OCI-M2 (cell line): Measurements from ENCODE around the gene MARK4.
"Not testable (repeated sequence)": the region's sequence is repeated elsewhere in the genome, so short reads cannot be mapped to it uniquely, and the experiment has no call there.

Experiments
- DNase-seq: peaks from one replicate; lab custom pipeline; 2025; ENCODE audit not compliant: unreplicated experiment; lab: John Stamatoyannopoulos, UW

MARK4 gene

DNA sequence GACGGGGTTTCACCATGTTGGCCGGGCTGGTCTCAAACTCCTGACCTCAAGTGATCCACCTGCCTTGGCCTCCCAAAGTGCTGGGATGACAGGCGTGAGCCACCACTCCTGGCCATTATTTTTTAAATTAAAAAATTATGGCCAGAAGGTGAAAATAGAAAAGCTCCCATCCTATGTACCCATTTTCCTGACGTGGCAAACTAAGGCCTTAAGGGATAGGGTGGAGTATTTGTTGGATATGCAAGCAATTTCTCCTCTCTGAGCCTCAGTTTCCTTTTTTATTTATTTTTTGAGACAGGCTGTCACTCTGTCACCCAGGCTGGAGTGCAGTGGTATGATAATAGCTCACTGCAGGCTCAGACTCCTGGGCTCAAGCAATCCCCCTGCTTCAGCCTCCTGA is 83.8 kb downstream of the MARK4 start:
- not testable (repeated sequence) for DNase-seq

DNA sequence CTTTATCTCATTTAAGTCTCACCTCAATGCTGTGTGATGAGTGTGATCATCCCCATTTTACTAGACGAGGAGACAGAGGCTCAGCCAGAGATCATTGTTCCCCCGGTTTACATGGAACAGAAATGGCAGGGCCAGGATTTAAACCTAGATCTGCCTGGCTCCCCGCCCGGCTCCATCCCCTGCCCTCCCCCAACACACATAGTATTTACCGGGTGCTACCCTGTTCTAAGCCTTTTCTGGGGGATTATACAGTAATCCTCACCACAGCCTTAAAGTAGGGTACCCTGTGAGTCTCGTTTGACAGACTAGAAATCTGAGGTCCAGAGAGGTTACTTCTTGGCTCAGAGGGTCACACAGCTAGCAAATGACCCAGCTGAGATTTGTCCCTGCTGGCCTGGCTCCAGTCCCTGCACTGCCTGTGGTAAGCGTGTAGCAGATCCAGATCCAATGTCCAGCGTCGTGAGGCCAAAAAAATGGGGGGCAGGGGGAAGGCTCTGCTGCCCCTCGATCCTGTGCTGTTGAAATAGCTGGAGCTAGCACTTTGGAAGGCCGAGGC is 85.7 kb downstream of the MARK4 start:
- no peak for DNase-seq

DNA sequence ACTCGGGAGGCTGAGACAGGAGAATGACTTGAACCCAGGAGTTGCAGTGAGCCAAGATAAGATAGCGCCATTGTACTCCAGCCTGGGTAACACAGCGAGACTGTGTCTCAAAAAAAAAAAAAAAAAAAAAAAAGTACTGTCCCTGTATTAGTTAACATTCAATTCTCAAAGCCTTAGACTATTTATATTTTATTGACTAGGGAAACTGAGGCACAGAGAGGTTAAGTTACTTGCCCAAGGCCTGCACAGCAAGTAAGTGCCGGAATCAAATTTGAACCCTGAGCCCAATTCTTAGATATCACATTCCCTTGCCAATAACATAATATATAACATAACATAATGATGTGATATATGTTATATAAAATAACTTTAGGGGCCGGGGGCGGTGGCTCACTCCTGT is 88.6 kb downstream of the MARK4 start:
- no peak for DNase-seq

DNA sequence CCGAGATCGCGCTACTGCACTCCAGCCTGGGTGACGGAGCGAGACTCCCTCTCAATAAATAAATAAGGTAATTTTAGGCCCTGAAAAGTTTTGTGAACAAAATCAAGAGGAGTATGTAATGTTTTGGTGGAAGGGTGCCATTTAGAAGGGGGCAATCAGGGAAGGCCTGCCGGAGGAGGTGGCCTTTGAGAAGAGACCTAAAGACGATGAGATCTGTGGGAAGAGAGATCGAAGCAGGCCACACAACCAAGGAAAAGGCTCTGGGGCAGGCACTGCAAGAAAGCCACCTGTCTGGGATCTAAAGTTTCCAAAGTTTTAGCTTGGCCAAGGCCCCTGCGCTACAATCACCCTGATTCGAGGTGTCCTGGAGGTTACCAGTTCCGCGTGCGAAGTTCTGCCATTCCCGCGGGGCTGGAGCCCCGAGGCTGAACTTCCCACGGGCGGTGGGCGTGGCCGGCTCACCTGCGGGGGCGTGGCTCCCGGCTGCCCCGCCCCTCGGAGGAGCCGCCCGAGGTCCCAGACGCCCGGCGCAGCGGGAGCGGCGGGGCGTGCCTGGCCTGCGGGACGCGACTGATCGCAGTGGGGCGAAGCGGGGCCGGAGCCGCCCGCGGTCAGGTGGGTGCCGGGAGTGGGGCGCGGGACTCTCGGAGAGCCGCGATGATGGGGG is 89.3 kb downstream of the MARK4 start, which contains the start of gene KLC3:
Gene KLC3, plus strand, starts transcription at position 519 of the 667 bp plus-strand sequence. CDS start 4,792 bp downstream, outside the sequence.
- no peak for DNase-seq

DNA sequence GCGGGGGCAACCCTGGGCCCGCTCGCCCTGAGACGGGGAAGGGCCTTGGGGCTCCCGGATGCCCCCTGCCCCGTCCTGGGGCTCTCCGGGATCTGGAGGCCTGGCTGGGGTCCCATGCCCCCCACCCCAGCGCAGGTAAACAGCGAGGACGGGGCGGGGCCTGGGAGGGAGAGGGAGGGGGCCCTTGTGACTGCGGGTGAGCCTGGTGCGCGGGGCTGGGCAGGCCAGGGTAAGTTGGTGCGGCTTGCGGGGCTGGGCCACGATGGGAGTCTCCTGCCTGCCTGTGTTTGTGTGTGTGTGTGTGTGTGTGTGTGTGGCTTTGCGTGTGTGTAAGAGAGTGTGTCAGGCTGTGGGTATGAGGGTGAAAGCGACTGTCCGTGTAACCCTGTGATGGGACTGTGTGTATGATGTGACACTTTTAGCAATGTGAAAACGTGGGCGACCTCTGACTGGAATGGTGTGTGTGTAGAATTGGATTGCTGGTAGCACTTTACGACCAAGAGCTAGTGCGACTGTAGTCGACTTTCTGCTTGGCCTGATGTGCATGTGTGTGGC is 89.9 kb downstream of the MARK4 start:
- DNase-seq: no peak

DNA sequence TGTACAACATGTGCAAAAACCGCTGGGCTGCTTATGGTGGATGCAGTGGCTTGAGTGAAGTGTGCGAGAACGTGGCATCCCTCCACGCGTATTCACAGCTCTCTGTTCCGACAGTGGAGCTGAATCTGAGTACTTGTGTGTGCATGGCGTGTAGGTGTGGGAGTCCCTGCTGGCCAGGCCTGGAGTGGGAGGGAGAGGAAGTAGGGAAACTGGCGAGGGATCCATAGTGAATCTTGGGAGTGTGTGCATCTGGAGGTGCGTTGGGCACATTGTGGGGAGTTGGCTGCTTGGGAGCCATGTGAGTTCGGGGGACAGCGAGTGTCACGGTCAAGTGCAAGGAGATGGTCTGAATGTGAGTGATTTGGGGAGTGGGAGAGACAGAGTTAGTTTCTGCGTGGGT is 91.8 kb downstream of the MARK4 start:
- DNase-seq: no peak

DNA sequence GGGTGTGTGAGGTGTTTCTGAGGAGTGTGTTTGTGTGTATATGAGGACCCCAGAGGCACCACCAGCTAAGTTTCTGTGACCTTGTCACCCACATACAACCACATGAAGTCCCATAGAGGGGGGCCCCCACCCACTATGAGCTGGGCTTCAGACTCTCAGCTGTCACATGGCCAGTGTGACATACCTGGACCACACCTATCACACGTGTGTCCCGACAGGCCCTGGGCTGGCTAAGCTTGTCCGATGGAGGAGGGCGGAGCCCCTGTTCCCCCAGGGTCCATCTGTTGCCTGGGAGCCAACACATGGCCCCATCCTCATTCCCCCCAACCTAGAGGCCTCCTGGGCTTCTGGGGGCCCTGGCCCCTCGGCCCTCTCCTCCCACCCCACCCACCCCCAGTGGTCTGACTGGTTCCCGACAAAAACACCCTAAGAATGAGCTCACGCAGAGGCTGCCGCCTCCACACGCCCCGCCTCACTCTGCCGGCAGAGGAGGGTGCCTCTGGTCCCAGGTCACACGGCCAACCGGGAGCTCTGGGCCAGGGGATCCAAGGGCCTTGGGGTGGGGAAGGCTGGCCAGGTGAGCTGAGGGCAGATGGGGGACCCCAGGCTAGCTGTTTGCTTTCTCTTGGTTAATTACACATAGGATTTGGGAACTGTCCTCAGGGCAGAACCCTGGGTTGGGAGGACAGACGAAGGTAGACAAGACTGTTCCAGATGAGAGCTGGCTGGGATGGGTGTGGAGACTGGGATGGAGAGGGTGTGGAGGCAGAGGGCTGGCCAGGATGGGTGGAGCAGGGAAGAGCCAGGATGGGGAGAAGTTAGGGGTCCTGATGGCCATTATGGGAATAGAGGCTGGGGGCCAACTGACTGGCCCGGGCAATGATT is 93.8 kb downstream of the MARK4 start:
- DNase-seq: no peak

DNA sequence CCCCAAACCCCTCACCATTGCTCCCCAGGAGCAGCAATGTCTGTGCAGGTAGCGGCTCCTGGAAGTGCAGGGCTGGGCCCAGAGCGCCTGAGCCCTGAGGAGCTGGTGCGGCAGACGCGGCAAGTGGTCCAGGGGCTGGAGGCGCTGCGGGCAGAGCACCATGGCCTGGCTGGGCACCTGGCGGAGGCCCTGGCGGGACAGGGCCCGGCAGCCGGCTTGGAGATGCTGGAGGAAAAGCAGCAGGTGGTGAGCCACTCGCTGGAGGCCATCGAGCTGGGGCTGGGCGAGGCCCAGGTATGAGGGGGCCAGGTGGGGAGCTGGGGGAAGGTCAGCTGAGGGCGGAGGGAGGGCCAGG is 94.4 kb downstream of the MARK4 start:
- DNase-seq: no peak

DNA sequence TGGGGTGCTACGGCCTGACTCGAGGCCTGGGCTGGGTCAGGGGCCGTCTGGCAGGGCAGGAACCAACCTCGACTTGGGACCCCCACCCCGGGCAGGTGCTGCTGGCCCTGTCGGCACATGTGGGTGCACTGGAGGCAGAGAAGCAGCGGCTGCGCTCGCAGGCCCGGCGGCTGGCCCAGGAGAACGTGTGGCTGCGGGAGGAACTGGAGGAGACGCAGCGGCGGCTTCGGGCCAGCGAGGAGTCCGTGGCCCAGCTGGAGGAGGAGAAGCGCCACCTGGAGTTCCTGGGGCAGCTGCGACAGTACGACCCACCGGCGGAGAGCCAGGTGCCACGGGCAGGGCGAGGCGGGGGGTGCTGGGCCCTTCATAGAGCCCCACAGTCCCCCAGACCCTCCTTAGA is 95.4 kb downstream of the MARK4 start:
- DNase-seq: no peak

DNA sequence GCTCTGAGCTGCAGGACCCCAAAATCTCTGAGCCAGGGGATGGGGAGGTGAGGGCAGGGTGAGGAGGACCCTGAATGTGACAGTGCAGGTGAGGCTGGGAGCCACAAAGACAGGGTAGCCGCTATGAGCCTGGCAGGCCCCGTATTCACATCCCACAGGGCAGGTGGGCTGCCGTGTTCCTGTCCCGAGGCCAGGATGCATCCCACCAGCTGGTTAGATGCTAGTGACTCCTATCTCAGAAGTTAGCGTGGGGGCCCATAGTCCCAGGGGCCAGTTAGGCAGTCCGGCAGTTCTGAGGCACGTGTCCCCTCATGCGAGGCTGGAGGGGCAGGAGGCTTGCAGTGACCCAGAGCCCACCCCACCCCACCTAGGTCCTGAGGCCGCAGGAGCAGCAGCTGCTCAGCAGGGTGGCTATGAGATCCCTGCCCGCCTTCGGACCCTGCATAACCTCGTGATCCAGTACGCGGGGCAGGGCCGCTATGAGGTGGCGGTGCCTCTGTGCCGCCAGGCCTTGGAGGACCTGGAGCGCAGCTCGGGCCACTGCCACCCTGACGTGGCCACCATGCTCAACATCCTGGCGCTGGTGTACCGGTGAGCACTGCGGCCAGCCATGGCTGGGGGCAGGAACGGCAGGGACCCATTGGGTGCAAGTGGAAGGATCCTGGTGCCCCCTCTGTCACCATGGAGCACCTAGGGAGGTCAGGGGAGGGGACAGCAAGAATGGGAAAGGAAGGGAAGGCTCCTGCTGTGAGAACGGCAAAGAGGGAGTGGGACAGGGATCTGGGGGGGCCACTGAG is 96.7 kb downstream of the MARK4 start:
- DNase-seq: no peak

DNA sequence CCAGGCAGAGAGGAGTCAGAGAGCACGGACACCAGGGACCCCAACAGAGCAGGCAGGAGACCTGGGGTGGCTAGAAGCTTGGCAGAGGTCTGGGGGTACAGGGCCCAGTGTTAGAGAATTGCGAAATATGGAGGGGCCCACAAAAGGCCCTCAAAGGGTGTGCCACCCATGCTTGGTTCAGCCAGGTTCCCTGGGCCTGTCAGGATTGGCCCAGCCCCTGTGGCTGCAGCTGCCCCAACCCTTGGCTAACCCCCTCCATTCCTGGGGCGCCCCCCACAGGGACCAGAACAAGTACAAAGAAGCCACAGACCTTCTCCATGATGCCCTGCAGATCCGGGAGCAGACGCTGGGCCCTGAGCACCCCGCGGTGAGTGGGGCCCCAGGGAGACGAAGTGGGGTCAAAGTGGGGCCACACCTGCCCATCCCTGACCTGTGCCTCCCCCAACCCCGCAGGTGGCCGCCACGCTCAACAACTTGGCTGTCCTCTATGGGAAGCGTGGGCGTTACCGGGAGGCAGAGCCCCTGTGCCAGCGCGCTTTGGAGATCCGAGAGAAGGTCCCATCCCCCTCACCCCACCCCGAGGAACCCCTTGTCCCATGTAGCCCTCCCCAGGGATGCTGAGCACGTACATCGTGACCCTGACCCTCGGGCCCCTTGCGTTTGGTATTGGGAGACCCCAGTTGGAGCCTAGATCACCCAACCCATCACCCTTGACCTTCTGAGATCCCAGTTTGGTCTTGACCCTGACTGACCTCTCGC is 97.5 kb downstream of the MARK4 start:
- DNase-seq: no peak

DNA sequence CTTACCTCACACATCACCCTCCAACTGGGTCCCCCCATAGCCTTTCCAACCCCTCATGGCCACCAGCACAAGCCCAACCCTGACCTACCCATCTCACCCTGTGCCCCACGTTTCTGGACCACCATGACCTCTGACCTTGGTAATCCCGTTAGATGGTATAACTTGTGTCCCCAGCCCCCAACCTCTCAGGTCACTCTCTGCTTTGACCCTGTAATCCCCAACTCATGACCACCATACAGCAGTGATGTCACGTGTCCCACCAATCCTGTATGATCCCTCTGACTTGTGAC is 98.0 kb downstream of the MARK4 start:
- no peak for DNase-seq

DNA sequence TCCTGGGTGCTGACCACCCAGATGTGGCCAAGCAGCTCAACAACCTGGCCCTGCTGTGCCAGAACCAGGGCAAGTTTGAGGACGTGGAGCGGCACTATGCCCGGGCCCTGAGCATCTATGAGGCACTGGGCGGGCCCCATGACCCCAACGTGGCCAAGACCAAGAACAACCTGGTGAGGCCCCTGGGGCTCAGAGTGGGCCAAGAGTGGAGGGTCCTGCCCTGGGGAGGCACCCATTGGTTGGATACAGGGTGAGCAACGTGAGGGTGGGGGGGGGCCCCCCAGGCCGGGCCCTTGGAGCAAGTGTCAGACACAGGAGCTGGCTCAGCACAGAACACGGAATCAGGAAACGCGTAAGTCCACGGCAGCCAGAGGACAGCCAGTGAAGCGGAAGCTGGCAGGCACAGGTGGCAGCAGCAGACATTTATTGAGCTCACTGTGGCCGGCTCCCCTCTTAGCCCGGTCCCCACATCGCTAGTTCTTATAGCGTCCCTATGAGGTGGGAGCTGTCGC is 98.4 kb downstream of the MARK4 start:
- DNase-seq: no peak

DNA sequence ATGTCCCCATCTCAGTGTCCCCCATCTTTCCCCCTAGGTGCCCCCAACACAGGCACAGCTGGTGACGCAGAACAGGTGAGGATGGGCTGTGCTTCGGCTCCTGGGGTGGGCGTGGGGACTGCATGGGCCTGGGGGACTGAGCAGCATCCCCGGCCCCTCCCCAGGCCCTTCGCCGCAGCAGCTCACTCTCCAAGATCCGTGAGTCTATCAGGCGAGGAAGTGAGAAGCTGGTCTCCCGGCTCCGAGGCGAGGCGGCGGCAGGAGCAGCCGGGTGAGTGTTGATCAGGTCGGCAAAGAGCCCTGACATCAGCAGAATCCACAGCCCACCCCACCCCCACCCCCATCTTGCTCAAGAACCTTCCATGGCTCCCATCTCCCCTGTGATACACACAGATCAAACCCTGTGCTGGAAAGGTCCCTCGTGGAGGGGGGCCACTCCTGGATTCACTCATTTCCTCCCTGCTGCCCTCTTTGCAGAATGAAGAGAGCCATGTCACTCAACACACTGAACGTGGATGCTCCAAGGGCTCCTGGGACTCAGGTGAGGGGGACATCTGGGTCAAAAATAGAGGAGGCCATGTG is 99.5 kb downstream of the MARK4 start:
- no peak for DNase-seq

DNA sequence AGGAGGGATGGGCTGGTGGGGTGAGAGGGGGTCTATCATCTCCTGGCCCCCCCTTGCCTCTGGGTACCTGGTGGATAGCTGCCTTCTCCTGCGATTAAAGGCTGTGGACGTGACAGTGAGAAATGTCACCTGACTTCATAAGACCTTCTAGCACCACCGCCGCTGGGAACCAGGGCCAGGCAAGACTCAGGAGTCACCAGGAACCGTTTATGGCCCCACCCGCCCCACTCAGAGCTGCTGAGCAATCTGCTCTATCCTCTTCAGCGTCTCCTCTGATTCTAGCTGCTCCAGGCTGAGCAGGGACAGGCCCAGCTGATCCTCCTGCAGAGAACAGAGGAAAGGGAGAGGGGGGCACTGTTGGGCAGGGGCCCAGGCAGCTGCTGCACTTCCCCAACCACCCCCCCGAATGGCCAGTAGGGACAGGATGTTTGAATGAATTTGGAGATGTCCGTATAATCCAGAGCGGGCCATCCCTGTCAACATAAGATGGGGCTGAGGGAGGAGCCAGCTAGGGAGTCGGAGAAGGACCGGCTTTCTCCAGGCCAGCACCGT is 100.4 kb downstream of the MARK4 start:
- no peak for DNase-seq

DNA sequence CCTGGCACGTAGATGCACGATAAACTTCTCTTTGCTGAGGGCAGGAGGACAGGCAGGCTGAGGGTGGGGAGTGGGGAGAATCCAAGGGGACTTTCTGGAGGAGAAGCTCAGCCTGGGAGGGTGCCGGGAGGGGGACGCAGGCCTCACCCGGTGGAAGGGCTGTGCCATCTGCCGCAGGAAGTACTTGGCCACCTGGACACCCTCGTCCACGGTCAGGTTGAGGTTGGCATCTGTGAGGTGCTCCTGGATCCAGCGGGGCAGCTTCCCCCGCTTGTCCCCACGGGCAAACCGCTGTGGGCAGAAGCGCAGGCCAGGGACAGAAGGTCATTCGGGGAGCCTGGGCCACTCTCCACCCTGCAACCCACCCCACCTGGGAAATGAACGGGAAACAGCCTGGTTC is 101.0 kb downstream of the MARK4 start:
- no peak for DNase-seq

DNA sequence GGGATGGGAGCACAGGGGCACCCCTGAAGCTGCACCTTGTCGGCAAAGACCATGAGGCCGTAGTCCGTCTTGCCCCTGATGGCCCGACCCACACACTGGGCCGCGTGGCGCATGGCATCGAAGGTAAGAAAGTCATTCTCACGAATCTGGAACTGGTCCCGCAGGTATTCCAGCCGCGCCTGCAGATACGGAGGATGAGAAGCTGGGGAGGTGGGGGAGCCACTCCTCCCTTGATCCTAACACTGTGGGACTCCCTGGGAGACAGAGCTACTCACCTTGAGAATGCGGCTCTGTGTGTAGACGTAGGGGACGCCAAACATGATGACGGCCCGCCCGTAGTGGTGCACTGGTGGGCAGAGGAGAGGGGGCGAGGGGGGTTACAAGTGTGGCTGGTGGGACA is 101.4 kb downstream of the MARK4 start:
- DNase-seq: no peak

DNA sequence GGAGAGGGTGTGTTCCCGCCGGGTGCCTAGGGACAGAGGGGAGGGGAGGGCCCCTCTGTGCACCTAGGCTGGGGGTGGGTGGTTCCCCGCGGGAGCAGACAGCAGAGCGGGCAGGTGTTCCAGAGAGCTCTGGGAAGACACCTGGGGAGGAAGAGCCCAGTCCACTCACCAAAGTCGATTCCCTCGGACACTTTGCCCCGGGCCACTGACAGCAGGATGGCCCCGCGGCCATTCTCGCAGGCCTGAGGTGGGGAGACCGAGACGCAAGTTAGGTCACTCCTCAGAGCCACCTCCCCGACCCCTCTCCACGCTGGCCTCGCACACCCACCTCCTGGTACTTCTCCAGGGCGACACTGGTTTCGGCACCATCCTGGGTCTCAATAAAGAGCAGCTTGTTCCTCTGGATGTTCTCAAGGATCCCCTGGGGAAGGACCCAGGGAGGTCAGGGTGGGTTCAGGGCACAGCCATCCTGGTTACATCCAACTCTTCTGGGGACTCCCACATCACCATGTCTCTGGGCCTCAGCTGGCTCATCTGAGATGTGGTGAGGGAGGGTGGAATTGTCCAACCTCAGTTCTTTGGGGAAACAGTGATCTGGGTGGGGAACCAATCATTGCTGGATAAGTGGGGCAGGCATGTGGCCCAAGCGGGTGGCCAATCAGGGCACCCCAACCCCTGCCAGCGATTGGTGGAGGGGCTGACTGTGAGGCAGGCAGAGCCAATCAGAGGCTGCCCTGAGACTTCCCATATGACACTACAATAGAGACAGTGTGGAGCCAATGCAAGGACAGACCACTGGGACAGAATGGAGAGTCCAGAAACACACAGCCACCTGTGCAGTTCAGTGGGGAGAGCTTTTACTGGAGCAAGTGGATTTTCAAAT is 102.1 kb downstream of the MARK4 start:
- DNase-seq: no peak
